Upper lobe of left lung (tissue), 4 donors: ENCODE data around the gene ABHD1.

Experiments used
- CTCF ChIP-seq, 6 experiments: fragments of 450-650 bp in 4 of 6; fragments of 200-600 bp in 2 of 6; sonication (generic) in 2 of 6; IDR thresholded peaks; one replicate each; pipeline ENCODE4 v1.5.1; 2016 to 2019; ENCODE audit warnings: antibody characterized with exemption in 6 of 6
- EP300 ChIP-seq, 4 donors: sonication (generic); formaldehyde crosslinking; IDR thresholded peaks; one replicate each; pipeline ENCODE4 v1.5.1; 2017; ENCODE audit warnings: antibody characterized with exemption in 4 of 4, control low read depth in 2 of 4
- POLR2AphosphoS5 ChIP-seq, 2 donors: sonication (generic); formaldehyde crosslinking; IDR thresholded peaks; one replicate each; pipeline ENCODE4 v1.5.1; 2017; ENCODE audit warnings: antibody characterized with exemption in 2 of 2

GRCh38 chr2:27083410-27084296 lies 40.0 kb upstream of the ABHD1 start:
- TF ChIP-seq EP300 (IDR thresholded peaks at IDR 0.05) (no peak), CTCF (IDR thresholded peaks at IDR 0.05) (no peak), POLR2AphosphoS5 (IDR thresholded peaks at IDR 0.05) (no peak)
